ENCODE results near the gene ABHD14A.

Gene ABHD14A

GRCh38 chr3:51964521-51964920 is 10.3 kb upstream of the ABHD14A start:
- Histone ChIP-seq H3K4me3 (replicated peaks; ENCODE audit: insufficient read depth, low read length) (no peak overlapping the region), H3K27ac (replicated peaks) (no peak overlapping the region), H3K27me3 (ENCODE audit: insufficient read depth, poor library complexity, severe bottlenecking) (peaks cover 24% of the 10 kb centered on the region)
- TF ChIP-seq CTCF (IDR thresholded peaks at IDR 0.05; ENCODE audit: insufficient read depth, low read length) = no peak
- no peak for TF ChIP-seq REST (IDR thresholded peaks at IDR 0.05; ENCODE audit: insufficient replicate concordance, low read depth)
- no peak for TF ChIP-seq SPI1 (IDR thresholded peaks at IDR 0.05; ENCODE audit: borderline replicate concordance, low read depth)
- TF ChIP-seq GABPA (IDR thresholded peaks at IDR 0.05; ENCODE audit: low read depth) = no peak
- TF ChIP-seq POLR2AphosphoS5 (IDR thresholded peaks at IDR 0.05; ENCODE audit: low read depth) = no peak
- DNase-seq (ENCODE audit: low read depth in 1 of 2, low spot score in 1 of 2) = no peak

- no peak overlapping the region for H3K4me3 ChIP-seq (replicated peaks; ENCODE audit: insufficient read depth, low read length)
- peaks cover 24% of the 10 kb centered on the region for H3K27me3 ChIP-seq (ENCODE audit: insufficient read depth, poor library complexity, severe bottlenecking)
- H3K27ac ChIP-seq (replicated peaks) = no peak overlapping the region
- no peak for DNase-seq (ENCODE audit: low read depth in 1 of 2, low spot score in 1 of 2)
- TF ChIP-seq CTCF (IDR thresholded peaks at IDR 0.05; ENCODE audit: insufficient read depth, low read length) (no peak), SPI1 (IDR thresholded peaks at IDR 0.05; ENCODE audit: borderline replicate concordance, low read depth) (no peak), POLR2AphosphoS5 (IDR thresholded peaks at IDR 0.05; ENCODE audit: low read depth) (no peak), REST (IDR thresholded peaks at IDR 0.05; ENCODE audit: insufficient replicate concordance, low read depth) (no peak), GABPA (IDR thresholded peaks at IDR 0.05; ENCODE audit: low read depth) (no peak)
These were observed 8.8 kb upstream of the ABHD14A start for GRCh38 chr3:51966016-51966415.

- TF ChIP-seq POLR2AphosphoS5 (IDR thresholded peaks at IDR 0.05; ENCODE audit: low read depth) (no peak), GABPA (IDR thresholded peaks at IDR 0.05; ENCODE audit: low read depth) (no peak), SPI1 (IDR thresholded peaks at IDR 0.05; ENCODE audit: borderline replicate concordance, low read depth) (no peak), REST (IDR thresholded peaks at IDR 0.05; ENCODE audit: insufficient replicate concordance, low read depth) (no peak), CTCF (IDR thresholded peaks at IDR 0.05; ENCODE audit: insufficient read depth, low read length) (no peak)
- DNase-seq (ENCODE audit: low read depth in 1 of 2, low spot score in 1 of 2) = no peak
- Histone ChIP-seq H3K27ac (replicated peaks) (no peak overlapping the region), H3K4me3 (replicated peaks; ENCODE audit: insufficient read depth, low read length) (no peak overlapping the region), H3K27me3 (ENCODE audit: insufficient read depth, poor library complexity, severe bottlenecking) (peaks cover 19% of the 10 kb centered on the region)
These were observed 8.4 kb upstream of the ABHD14A start for GRCh38 chr3:51966486-51966885.

Measured in HL-60 (cell line).